Measurements from ENCODE around the gene ME2. TPM values are rescaled to one million over a fixed set of nuclear protein-coding genes. Genes with fewer than 3 reads are reported as not detected.
"Not testable (repeated sequence)": the region's sequence is repeated elsewhere in the genome, so short reads cannot be mapped to it uniquely, and the experiment has no call there.

The ME2 gene
- total and polyA plus RNA-seq, 11 donors: 24.5 to 91.3 (median 71.1) TPM

DNA sequence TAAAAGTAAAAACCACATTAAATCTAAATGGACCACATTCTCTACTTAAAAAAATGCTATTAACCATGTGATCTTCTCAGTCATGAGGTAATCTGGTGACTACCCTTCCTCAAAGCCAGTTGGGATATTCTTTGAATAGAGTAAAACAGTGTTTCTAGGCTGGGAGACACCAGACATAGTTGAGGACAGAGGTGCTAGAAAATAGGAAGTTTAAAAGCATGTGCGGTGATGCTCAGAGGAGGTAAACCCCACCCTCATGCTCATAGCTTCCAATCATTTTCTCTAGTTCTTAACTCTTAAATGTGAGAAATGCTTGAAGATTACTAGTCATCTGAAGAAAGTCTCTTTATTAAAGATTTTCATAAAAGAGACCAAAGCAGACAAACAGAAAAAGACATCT is 58.3 kb downstream of the ME2 start:
- 94 to 100% (median 96%) methylated on average over 1 of the region's 1 CpG for WGBS, 4 donors
- no peak for ATAC-seq

DNA sequence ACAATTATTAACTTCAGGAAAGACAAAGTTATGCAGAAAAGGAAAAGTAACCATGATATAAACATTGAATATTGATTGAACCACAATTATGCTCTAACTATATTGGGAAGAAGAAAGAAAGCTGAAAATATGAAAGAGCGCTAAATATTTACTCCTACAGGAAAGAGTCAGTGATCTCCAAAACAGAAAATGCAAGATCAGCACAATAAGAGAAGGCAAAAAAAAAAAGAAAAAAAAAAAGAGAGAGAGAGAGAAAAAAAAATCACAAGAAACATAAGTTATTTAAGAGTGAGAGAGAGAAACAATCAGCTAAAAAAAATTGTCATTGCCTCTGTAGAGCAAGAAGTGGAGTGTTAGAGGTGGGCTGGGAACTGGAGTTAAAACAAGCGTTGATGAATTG is 60.0 kb downstream of the ME2 start:
- H3K4me1 ChIP-seq: peaks cover 0 to 4% (median 0%) of the 10 kb centered on the region in 12 donors
- no peak for TF ChIP-seq POLR2A (IDR thresholded peaks at IDR 0.05)
- TF ChIP-seq, protein P1, sequence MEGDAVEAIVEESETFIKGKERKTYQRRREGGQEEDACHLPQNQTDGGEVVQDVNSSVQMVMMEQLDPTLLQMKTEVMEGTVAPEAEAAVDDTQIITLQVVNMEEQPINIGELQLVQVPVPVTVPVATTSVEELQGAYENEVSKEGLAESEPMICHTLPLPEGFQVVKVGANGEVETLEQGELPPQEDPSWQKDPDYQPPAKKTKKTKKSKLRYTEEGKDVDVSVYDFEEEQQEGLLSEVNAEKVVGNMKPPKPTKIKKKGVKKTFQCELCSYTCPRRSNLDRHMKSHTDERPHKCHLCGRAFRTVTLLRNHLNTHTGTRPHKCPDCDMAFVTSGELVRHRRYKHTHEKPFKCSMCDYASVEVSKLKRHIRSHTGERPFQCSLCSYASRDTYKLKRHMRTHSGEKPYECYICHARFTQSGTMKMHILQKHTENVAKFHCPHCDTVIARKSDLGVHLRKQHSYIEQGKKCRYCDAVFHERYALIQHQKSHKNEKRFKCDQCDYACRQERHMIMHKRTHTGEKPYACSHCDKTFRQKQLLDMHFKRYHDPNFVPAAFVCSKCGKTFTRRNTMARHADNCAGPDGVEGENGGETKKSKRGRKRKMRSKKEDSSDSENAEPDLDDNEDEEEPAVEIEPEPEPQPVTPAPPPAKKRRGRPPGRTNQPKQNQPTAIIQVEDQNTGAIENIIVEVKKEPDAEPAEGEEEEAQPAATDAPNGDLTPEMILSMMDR (IDR thresholded peaks at IDR 0.05): no peak
- H3K9me3 ChIP-seq: no peaks in the 10 kb centered on the region
- intact Hi-C loops (cut with DNase I): no loop called here
- H3K27ac ChIP-seq: no peak overlapping the region
- ATAC-seq (no peak), DNase-seq (no peak)
- 95 to 99% (median 97%) methylated on average over 2 of the region's 2 CpGs for WGBS, 4 donors
- H3K36me3 ChIP-seq: peaks cover 0 to 49% (median 18%) of the 10 kb centered on the region in 9 donors
- no peak overlapping the region for H3K4me3 ChIP-seq
- H3K27me3 ChIP-seq: no peaks in the 10 kb centered on the region

More for the DNA sequence above, 58.3 kb downstream of the ME2 start:
- Histone ChIP-seq H3K9me3 (no peaks in the 10 kb centered on the region), H3K4me3 (no peak overlapping the region), H3K27ac (no peak overlapping the region), H3K27me3 (no peaks in the 10 kb centered on the region), H3K36me3 (peaks cover 0 to 49% (median 23%) of the 10 kb centered on the region in 9 donors), H3K4me1 (no peaks in the 10 kb centered on the region)
- TF ChIP-seq POLR2A (IDR thresholded peaks at IDR 0.05): no peak
- TF ChIP-seq, protein P1 (IDR thresholded peaks at IDR 0.05): no peak
- intact Hi-C loops (cut with DNase I): no loop called here
- no peak for DNase-seq

DNA sequence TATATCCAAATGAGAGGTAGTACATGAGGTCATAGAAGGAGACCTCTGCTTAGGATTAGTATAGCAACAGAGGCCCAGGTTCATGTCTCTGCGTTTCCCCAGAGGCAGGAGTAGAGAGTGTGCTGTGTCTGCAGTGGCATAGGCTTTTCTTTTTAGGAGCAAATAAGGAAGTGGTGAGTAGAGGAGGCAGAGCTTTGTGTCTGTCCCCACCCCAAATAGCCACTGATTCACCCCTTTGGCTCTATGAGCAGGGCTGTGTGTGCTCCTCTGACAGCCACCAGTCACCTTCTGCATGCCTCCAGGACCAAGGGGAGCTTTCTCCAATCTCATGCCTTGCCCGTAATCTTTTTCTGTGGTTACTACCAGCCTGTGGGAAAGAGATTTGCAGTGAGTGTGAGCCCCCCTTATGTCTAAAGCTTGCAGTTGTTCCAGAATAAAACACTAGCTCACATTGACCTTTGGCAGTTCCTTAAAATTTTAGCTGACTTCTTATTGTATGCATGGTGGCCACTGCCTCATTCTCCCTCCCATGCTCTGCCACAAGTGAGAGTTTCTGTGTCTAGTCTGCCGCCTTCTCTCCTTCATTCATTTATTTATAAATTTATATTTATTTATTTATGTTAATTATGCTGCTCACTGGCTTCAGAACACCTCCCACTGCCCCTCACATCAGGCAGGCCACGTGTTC is 65.5 kb downstream of the ME2 start:
- TF ChIP-seq POLR2A (IDR thresholded peaks at IDR 0.05): no peak
- TF ChIP-seq, protein P1 (IDR thresholded peaks at IDR 0.05): no peak
- intact Hi-C loops (cut with DNase I): no loop called here
- DNase-seq: no peak
- H3K4me3 ChIP-seq: no peak overlapping the region
- peaks cover 0 to 70% (median 33%) of the 10 kb centered on the region in 9 donors for H3K36me3 ChIP-seq
- peak in 3 of 4 donors; percentile 61 to 88 (median 72) for ATAC-seq
- H3K27me3 ChIP-seq: no peaks in the 10 kb centered on the region
- H3K9me3 ChIP-seq: no peaks in the 10 kb centered on the region
- peaks cover 0 to 4% (median 0%) of the 10 kb centered on the region in 12 donors for H3K4me1 ChIP-seq
- 89 to 92% (median 90%) methylated on average over 4 of the region's 4 CpGs for WGBS, 4 donors
- H3K27ac ChIP-seq: peak overlapping the region in 1 of 12 donors; percentile 32

DNA sequence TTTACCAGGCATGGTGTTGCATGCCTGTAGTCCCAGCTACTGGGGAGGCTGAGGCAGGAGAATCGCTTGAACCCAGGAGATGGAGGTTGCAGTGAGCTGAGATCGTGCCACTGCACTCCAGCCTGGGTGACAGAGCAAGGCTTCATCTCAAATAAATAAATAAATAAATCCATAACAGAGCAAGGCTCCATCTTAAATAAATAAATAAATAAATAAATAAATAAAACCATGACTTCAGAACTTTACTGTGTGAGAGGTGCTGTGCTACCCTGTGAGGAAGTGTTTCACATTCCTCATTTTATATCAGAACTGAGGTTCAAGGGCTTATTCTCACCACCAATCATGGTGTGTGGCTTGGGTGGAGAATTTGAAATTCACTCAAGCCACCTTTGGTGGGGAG is 67.0 kb downstream of the ME2 start:
- WGBS, 4 donors: 96 to 99% (median 98%) methylated on average over 2 of the region's 2 CpGs
- H3K27ac ChIP-seq; intact Hi-C loops (cut with DNase I); DNase-seq; H3K4me1 ChIP-seq; H3K27me3 ChIP-seq; H3K9me3 ChIP-seq; H3K4me3 ChIP-seq; ATAC-seq: not testable (repeated sequence)
- H3K36me3 ChIP-seq: peaks cover 0 to 57% (median 24%) of the 10 kb centered on the region in 9 donors
